GM19372 (cell line): ENCODE data around the gene KREMEN1.

Experiments used
- ATAC-seq: cut with Tn5 transposase; IDR thresholded peaks from one replicate; pipeline ENCODE4 v1.9.1; 2021; ENCODE audit warnings: mild to moderate bottlenecking, low read depth, moderate library complexity; ENCODE audit not compliant: unreplicated experiment

Gene KREMEN1

DNA sequence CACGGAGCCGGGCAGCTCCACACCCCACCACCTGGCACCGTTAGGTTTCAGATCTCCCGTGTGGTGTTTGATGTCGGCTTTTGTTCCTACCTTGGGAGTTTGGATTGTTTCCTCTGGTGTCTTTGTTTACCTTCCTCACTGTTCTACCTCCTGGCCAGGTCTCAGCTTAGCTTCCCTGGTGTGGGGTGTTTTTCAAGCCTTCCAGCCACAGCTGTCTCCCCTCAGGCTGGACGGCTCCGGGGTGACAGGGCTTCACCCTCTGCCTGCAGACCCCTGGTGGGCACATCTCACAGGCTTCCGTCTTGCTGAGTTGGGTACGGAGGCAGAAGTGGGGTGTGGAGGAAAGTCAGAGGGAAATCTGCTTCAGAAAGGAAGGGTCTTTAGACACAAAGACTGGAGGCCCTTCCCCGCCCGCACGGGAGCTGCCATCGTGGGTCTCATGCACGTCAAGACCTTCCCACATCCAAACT lies 73.3 kb downstream of the KREMEN1 start:
- no peak for ATAC-seq

DNA sequence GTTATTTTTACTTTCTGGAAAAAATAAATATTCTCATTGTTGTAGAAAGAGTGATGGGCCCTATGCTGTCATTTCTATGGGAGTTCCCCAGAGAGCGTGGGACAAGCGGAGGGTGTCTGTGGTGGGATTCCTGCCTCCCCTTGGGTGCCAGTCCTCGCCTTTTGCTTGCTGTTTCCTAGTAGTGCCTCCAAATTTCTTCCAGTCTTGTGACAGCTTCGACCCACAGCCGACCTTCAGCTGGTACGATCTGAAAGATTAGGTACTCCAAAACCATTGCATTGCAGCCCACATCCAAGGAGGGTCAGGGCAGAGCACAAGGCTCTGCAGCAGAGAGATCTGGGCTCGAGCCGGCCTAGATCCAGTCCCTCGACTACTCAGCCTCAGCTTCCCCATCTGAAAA lies 73.9 kb downstream of the KREMEN1 start:
- no peak for ATAC-seq

DNA sequence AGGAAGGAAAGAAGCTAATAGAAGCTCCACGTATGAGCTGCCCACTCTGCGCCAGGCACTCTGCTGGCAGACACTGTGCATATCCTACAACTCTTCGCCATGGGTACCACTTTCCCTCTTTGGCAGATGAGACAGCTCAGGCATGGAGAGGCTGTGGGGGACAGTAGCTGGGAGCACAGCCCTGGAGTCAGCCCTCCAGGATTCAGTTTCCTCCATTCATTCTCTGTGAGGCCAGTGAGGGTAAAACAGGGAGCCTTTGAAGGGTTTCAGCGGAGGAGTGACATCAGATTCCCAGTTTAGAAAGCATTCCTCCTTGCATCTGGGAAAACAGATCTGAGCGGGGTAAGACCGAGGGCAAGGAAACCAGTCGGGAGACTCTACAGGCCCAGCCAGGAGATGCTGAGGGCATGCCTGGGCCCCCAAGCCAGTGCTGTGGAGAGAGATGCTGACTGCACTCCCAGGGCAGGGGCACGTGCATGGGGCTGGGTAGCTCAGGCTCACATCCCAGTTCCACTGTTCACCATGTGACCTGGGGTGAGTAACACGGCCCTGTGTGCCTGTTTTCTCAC lies 74.6 kb downstream of the KREMEN1 start:
- no peak for ATAC-seq

DNA sequence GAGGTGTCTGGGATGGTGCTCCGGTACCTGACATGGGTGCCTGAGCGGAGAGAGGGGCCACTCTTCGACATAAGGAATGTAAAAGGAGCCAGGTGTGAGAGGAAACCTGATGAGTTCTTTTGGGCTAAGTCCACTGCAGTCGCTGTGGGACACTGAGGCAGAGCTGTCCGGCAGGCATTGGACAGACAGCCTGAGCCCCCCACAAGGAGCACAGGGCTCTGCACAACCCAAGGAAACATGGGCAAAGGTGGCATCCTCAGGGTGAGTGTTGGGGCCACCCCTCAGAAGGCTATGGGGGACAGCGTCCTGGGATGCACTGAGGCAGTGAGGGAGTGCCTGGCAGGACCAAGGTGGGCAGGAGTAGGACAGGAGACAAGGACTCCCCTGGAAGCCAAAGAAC lies 75.2 kb downstream of the KREMEN1 start:
- ATAC-seq: no peak

DNA sequence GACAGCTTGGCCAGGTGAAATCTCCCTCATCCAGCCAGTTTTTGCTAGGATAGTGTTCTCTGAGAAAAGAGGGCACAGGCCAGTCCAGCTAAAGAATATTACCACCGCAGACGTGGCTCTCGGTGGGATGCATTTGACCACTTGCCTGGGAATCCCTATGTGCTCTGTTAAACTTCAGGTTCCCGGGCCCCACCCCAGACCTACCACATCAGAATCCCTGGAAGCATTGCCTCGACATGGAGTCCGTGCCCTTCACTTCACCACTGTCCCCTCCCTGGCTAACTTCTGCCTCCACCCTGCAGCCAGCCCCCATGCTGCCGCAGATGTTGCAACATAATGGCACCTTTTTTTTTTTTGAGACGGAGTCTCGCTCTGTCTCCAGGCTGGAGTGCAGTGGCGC lies 76.0 kb downstream of the KREMEN1 start:
- ATAC-seq: no peak

DNA sequence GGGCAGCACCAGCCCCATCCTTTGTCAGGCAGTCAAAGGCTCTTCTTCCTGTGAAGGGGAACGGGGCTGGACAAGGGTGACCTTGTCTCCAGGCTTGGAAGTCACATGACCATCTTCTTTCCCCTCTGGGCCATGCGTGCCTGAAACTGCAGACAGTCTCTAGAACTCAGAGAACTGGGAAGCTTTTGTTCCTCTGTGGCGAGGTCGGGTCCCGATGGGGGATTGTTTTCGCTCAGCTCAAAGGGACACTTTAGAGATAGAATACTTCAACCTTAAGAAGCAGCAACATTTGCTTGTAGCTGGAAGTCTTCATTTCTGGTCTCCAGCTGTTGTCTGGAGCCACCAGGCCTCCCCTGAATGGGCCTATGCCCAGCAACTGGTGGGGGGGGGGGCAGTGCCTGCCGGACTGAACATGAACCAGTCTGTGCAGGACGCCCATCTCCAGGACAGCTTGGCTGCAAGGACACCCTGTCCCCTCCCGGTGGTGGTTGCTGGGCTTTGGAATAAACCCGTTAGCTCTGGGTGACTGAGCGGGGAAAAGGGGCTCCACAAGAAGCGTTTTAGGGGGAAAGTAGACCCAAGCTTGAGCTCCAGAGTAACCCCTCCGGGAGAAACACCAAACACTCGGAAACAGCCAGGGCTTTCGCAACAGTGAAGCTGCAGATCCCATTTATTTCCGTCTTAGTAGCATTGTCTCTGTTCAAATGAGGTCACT lies 77.2 kb downstream of the KREMEN1 start:
- ATAC-seq: no peak

DNA sequence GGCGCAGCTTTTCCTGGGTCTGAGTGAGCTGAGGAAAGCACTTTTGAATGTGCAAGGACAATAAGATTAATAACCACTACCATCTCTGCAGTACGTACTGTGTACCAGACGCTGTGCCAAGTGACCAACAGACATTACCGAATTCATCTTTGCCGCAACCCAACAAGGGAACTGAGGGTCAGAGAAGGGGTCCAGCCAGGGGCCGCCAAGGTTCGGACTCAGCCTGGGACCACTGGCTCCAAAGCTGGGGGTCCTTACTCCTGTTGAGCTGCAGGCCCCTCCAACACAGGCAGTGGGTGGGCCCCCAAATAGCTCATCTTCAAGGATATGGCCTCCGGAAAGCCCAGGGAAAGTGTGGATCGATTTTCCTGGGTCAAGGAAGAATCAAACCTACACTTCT lies 77.9 kb downstream of the KREMEN1 start:
- no peak for ATAC-seq

DNA sequence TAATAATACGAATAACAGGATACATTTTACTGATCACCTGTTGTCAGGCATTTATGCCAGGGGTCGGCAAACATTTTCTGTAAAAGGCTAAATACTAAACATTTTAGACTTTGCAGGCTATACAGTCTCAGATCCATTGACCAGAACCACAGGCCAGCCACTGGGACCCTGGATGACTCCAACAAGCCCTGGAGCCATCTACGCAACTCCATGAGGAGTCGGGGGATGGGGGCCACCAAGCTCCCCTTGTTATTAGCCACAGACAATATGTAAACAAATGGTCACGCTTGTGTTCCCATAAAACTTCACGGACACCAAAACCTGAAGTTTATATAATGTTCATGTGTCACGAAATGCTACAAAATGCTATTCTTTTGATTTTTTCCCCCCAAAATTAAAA lies 78.5 kb downstream of the KREMEN1 start:
- ATAC-seq: no peak

DNA sequence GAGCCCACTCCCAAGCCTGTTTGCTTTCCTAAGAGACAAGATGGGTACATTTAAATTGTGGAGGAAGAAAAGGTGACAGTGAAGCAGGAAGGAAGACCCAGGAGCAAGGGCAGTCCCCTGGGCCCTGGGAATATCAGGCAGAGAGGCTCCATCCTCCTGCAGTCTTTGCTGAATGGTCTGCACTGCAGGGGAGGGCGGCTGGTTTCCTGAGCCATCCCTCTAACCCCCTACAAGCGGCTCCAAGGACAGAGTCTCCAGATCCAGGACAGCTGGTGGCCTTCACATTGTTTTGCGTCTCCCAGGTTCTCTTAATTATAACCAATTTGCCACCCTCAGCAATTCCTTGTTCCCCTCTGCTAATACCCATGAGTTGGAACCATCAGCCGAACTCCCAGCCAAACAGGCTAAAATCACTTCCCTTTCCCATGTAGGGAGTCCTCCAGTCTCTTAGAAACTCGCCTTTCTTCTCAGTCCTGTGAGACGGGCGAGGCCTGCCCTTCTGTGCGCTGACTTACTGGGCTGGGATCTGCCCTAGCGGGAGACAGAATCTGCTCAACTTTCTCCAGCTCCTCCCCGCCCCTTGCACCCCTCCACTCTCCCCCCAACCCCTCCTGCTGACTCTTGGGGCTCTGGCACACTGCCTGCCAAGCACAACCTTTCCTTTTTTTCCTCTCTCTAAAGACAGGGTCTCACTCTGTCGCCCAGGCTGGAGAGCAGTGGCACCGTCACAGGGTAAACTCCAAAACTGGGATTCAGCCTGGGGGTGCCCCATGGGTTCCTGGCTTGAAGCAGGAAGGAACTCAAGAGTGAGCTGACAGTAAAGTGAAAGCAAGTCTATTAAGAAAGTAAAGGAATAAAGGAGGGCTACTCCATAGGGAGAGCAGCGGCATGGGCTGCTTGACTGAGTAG lies 79.5 kb downstream of the KREMEN1 start:
- no peak for ATAC-seq

DNA sequence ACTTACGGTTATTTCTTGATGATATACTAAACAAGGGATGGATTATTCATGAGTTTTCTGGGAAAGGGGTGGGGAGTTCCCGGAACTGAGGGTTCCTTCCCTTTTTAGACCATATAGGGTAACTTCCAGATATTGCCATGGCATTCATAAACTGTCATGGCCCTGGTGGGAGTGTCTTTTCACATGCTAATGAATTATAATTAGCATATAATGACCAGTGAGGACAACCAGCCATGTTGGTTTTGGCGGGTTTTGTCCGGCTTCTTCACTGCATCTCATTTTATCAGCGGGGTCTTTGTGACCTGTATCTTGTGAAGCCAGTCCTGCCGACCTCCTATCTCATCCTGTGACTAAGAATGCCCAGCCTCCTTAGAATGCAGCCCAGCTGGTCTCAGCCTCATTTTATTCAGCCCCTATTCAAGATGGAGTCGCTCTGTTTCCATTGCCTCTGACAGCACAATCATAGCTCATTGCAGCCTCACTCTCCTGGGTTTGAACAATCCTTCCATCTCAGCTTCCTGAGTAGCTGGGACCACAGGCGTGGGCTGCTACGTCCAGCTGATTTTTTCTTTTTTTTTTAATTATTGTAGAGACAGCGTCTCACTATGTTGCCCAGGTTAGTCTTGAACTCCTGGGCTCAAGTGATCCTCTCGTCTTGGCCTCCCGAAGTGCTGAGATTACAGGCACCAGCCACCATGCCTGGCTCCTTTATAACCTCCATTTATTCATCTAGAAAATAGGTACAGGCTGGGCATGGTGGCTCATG lies 80.3 kb downstream of the KREMEN1 start:
- no peak for ATAC-seq

DNA sequence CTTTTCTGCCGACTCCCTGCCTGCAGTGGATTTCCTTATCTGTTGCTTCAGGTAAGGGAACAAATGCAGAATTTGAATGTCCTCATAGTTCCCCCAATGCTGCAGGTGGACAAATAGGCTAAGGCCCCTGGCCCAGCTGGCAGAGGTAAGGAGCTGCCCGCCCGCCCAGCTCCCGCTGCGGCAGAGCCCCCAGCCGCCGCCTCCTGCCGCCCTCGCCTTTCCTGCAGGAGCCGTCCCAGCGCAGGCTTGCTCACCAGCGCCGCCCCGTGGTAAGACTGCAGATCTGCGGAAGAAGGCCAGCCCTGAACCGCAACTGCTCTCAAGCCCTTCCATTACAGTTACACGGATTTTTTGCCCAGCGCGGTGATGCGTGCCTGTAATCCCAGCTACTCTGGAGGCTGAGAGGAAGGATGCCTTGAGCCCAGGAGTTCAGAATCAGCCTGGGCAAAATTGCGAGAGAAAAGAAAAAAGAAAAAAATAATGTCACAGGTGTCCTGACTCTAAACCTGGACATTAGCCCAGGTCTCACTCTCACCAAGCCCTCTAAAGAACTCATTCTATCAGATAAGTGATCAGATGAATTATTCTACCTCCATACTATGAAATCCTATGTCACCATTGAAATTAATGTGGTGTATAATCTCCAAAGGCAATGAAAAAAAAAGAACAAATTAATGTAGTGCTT lies 81.7 kb downstream of the KREMEN1 start:
- ATAC-seq: no peak

DNA sequence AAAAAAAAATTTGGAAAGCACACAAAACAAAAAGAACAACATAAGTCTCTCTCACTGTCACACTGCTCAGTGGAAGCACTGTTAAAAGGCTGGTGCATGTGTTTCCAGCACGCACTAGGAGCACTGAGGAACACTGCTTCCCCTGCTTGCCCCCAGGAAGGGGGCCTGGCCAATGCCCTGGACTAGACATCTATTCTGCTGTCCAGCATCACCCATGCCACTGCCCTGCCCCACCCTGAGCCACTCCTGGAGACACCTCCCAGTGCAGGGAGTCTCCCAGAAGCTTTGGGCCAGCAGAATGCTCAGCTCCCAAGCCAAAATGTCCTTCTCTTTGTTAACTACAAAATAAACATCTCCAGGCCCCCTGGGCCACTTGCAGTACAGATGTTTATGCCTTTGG lies 83.1 kb downstream of the KREMEN1 start:
- no peak for ATAC-seq

DNA sequence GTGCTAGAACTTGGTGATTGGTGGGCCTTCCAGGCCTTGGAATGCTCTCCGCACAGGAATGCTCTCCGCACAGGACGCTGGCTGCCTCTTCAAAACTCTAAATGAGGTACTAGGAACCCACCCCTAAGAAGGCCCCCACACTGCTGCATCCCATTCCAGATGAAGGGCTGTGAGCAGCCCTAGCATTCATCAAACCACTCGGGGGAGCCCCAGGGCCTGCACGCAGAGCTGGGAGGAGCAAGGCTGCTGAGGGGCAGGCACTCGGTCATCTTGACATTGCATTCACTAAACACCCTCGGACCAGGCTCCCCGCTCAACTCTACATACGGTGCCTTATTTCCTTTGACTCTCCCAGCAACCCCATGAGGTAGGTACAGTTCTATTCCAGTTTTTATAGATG lies 83.7 kb downstream of the KREMEN1 start:
- no peak for ATAC-seq

DNA sequence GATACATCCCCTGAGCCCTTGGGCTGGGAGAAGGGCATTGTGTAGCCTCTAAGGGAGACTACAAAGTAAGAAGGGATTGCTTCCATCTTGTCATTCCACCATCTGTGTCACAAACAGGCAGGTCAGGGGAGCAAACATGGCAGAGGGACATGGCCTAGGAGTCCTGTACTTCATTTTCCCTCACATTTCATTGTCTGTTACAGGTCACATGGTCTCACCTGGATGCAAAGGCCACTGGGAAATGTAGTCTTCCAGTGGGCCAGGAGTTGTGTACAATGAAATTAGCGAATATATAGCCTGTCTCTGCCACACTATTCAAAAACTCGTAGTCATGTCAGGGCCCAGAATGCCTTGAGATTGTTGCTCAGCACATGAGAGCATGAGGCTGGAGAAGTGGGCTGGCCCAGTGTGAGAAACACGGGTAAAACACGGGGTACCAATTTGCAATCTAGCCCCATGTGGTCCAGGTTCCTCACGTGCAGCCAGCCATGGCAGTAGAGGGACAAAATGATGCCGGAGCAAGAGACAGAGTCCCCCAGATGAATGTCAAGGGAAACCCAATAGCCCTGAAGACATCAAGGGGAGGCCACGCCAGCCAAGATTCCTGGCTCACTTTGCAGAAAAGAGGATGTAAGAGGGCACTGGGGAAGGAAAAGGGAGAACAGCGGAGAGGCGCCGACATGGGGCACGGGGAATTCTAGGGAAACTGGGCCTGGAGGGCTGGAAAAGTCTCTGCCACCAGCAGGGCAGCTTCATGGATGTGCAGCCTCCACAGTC lies 85.1 kb downstream of the KREMEN1 start:
- ATAC-seq: no peak

DNA sequence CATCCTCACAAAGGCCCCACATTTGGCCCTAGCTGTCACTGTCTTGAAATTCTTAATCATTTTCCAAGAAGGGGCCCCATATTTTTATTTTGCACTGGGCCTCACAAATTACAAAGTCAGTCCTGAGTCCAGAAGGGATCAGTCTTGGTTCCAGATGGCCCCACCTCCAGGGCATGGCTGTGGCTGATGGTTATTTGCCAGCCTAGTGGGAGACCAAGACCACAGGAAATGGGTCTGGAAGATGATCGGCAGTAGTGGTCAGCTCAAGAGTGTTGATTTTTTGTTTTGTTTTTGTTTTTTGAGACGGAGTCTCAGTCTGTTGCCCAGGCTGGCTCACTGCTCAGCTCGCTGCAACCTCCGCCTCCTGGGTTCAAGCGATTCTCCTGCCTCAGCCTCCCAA lies 85.7 kb downstream of the KREMEN1 start:
- no peak for ATAC-seq

DNA sequence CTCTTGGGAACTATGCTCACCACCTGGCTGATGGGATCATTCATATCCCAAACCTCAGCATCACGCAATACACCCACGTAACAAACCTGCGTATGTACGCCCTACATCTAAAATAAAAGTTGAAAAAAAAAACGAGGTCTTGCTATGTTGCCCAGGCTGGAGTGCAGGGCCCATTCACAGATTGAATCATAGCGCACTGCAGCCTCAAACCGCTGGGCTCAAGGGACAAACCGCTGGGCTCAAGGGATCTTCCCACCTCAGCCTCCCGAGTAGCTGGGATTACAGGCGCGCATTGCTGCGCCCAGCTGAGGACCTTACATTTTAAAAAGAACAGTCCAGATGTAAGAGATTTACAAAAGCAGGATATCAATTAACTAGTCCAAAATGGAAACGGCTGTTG lies 91.0 kb downstream of the KREMEN1 start:
- no peak for ATAC-seq

DNA sequence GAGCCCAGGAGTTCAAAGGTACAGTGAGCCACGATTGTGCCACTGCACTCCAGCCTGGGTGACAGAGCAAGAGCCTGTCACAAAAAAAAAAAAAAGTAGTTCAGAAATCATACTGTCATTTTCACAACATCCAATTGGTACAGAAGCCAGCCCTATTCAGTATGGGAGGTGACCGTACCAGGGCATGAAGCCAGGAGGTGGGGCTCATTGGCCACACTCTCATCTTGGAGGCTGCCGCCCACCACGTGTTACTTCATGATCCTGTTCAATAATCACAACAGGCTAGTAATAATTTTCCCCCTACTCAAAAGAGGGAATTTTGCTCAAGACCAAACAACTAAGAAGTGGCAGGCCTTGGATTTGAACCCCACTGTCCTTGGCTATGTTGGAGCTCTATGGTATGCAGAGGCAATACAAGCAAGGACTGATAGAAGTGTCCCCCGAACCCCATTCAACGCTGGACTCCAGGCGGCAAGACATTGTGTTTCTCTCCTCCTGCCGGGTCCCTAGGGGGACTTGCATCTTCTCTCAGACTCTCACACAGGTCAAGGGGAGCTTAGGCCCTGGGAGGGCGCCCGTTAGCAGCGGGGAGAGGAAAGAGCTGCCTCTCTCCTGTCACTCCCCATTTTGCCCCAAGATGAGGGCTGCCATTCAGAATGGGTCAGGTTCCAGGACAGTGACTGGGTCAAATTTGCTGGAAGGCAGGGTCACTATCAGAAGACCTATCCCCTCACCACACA lies 92.7 kb downstream of the KREMEN1 start:
- no peak for ATAC-seq

DNA sequence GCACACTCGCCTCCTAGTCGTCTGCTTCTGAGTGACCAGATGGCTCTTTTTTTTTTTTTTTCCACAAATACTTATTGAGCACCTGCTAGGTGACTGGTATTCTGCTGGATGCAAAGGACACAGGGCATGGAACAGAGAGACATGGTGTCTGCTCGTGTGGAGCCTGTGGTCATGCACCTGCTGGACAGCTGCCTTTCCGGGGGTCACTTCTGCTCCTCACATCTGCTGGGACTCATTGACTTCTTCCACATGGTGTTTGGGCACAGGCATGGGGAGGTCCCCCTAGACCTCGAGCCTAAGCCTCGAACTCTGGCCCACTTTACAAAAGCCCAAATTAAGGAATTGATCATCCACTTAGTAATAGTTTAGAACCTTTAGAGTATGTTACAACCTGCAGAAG lies 93.3 kb downstream of the KREMEN1 start:
- ATAC-seq: no peak
